ENCODE measurements around the gene ZNF701. TPM values are rescaled to one million over a fixed set of nuclear protein-coding genes. Genes with fewer than 3 reads are reported as not detected.
"Not testable (repeated sequence)": the region's sequence is repeated elsewhere in the genome, so short reads cannot be mapped to it uniquely, and the experiment has no call there.

ZNF701 gene
- total and polyA plus RNA-seq, 2 experiments from 2014 or later: 8.5 to 24.7 TPM

DNA sequence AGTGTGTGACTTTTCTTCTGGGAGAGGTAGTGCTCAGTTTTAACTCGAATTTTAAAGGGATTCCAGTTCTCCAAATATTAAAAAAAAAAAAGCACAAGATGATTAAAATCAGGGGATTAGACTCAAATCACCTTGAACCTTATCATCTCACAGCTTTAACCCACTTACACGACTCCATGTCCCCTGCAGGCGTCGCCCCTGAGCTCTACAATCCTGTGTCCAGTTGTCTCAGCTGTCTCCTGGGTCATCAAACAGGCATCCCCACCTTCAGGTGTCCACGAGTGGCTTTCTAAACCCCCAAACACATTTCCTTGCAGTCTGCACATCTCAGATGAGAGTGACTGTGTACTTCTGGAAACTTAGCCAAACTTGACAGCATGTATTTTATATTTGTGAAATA, 28.5 kb upstream of the ZNF701 start:
- no peak overlapping the region for H3K4me3 ChIP-seq
- no peaks in the 10 kb centered on the region for H3K4me1 ChIP-seq (ENCODE audit: insufficient read depth)
- Mint-ChIP-seq H3K9me3 (no peaks in the 10 kb centered on the region), H3K27ac (no peak overlapping the region; the same call in 1 of the 2 replicates), H3K4me1 (peaks cover 3% of the 10 kb centered on the region; the same call in 2 of the 3 replicates), H3K36me3 (ENCODE audit: low read depth) (peaks cover 17% of the 10 kb centered on the region), H3K27me3 (ENCODE audit: insufficient read depth, low read depth, poor library complexity) (peaks cover 7% of the 10 kb centered on the region), H3K4me3 (no peak overlapping the region)
- no peak overlapping the region for H2AFZ ChIP-seq
- peaks cover 10% of the 10 kb centered on the region for H3K27me3 ChIP-seq (ENCODE audit: insufficient read depth)
- no peaks in the 10 kb centered on the region for H3K9me2 ChIP-seq (ENCODE audit: insufficient read depth)
- no peaks in the 10 kb centered on the region for H3F3A ChIP-seq (replicated peaks; ENCODE audit: low read depth)
- no peak overlapping the region for H3K4me2 ChIP-seq
- H3K36me3 ChIP-seq (ENCODE audit: insufficient read depth): no peaks in the 10 kb centered on the region; the same call in 1 of the 2 replicates
- ATAC-seq: peak; percentile 44
- TF ChIP-seq, protein P1, sequence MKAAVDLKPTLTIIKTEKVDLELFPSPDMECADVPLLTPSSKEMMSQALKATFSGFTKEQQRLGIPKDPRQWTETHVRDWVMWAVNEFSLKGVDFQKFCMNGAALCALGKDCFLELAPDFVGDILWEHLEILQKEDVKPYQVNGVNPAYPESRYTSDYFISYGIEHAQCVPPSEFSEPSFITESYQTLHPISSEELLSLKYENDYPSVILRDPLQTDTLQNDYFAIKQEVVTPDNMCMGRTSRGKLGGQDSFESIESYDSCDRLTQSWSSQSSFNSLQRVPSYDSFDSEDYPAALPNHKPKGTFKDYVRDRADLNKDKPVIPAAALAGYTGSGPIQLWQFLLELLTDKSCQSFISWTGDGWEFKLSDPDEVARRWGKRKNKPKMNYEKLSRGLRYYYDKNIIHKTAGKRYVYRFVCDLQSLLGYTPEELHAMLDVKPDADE (IDR thresholded peaks at IDR 0.05): no peak
- TF ChIP-seq, protein P2, sequence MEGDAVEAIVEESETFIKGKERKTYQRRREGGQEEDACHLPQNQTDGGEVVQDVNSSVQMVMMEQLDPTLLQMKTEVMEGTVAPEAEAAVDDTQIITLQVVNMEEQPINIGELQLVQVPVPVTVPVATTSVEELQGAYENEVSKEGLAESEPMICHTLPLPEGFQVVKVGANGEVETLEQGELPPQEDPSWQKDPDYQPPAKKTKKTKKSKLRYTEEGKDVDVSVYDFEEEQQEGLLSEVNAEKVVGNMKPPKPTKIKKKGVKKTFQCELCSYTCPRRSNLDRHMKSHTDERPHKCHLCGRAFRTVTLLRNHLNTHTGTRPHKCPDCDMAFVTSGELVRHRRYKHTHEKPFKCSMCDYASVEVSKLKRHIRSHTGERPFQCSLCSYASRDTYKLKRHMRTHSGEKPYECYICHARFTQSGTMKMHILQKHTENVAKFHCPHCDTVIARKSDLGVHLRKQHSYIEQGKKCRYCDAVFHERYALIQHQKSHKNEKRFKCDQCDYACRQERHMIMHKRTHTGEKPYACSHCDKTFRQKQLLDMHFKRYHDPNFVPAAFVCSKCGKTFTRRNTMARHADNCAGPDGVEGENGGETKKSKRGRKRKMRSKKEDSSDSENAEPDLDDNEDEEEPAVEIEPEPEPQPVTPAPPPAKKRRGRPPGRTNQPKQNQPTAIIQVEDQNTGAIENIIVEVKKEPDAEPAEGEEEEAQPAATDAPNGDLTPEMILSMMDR (conservative IDR thresholded peaks at IDR 0.05; ENCODE audit: low read depth in 2 of 2): peak; percentile 31 to 57
- TF ChIP-seq POLR2AphosphoS5 (IDR thresholded peaks at IDR 0.05; ENCODE audit: low read depth): no peak
- peak; percentile 28 for DNase-seq (ENCODE audit: low spot score)
- H4K20me1 ChIP-seq (replicated peaks; ENCODE audit: insufficient read depth): no peaks in the 10 kb centered on the region; the same call in 1 of the 2 replicates
- H3K27ac ChIP-seq (ENCODE audit: low read depth): no peak overlapping the region; the same call in 1 of the 2 replicates
- H3K79me2 ChIP-seq (replicated peaks; ENCODE audit: insufficient read depth): peaks cover 23% of the 10 kb centered on the region

DNA sequence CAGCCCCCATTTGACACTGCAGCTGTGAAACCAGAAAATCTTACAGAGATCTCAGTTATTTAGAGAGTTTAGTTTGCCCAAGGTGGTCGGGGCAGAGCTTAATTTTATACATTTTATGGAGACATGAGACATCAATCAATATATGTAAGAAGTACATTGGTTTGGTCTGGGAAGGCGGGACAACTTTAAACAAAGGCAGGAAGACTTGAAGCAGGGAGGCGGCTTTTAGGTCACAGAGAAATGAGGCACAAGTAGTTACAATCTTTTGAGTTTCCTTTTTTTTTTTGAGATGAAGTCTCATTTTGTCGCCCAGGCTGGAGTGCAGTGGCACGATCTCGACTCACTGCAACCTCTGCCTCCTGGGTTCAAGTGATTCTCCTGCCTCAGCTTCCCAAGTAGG, 27.5 kb upstream of the ZNF701 start:
- H3K4me1 ChIP-seq (ENCODE audit: insufficient read depth); ATAC-seq; H3K27me3 ChIP-seq (ENCODE audit: insufficient read depth); H3K4me2 ChIP-seq; H3K9me2 ChIP-seq (ENCODE audit: insufficient read depth); H3K4me3 ChIP-seq; H4K20me1 ChIP-seq (replicated peaks; ENCODE audit: insufficient read depth); H3K36me3 ChIP-seq (ENCODE audit: insufficient read depth); H3K27ac Mint-ChIP-seq; H3K27ac ChIP-seq (ENCODE audit: low read depth); H3K9me3 Mint-ChIP-seq; H3K4me1 Mint-ChIP-seq; H2AFZ ChIP-seq; H3F3A ChIP-seq (replicated peaks; ENCODE audit: low read depth); H3K27me3 Mint-ChIP-seq (ENCODE audit: insufficient read depth, low read depth, poor library complexity); DNase-seq (ENCODE audit: low spot score); H3K4me3 Mint-ChIP-seq: not testable (repeated sequence)
- H3K36me3 Mint-ChIP-seq (ENCODE audit: low read depth): peaks cover 22% of the 10 kb centered on the region
- H3K79me2 ChIP-seq (replicated peaks; ENCODE audit: insufficient read depth): peaks cover 16% of the 10 kb centered on the region

DNA sequence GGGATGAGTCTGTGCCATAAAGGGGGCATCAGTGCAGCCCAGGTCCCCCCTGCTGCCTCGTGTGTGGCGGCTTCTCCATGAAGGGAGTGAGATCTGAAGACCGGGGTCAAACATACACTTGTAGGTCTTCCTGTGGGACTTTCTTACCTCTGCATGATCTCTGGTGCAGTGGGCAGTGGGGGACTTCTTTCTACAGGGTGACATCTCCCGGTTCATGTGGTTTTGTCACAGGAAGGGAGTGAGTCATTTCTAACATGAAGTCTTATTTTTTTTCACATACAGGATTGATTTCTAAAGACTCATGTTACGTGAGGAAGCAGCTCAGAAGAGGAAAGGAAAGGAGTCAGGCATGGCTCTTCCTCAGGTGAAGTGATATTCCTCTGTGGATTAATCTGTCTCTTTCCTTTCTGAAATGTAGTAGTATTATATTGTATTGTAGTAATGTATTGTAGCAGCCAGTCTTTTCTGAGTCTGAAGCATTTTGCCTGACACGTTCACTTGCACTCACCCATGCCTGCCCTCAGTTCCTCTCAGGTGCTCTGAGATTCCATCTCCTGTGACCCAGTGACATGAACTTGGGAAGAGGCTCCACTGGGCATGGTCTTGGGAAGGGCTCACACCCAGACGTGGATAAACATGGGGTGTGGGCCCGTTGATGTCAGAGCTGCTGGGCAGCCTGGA, 27.0 kb upstream of the ZNF701 start:
- Mint-ChIP-seq H3K4me3 (no peak overlapping the region), H3K36me3 (ENCODE audit: low read depth) (peaks cover 27% of the 10 kb centered on the region), H3K27me3 (ENCODE audit: insufficient read depth, low read depth, poor library complexity) (peaks cover 2% of the 10 kb centered on the region), H3K9me3 (no peaks in the 10 kb centered on the region), H3K27ac (no peak overlapping the region), H3K4me1 (no peaks in the 10 kb centered on the region)
- no peak for ATAC-seq
- no peak overlapping the region for H3K4me2 ChIP-seq
- peaks cover 16% of the 10 kb centered on the region for H3K79me2 ChIP-seq (replicated peaks; ENCODE audit: insufficient read depth)
- no peak overlapping the region for H3K4me3 ChIP-seq
- H3K4me1 ChIP-seq (ENCODE audit: insufficient read depth): no peaks in the 10 kb centered on the region
- no peak overlapping the region for H2AFZ ChIP-seq
- H4K20me1 ChIP-seq (replicated peaks; ENCODE audit: insufficient read depth): no peaks in the 10 kb centered on the region; the same call in 1 of the 2 replicates
- TF ChIP-seq, protein P3, sequence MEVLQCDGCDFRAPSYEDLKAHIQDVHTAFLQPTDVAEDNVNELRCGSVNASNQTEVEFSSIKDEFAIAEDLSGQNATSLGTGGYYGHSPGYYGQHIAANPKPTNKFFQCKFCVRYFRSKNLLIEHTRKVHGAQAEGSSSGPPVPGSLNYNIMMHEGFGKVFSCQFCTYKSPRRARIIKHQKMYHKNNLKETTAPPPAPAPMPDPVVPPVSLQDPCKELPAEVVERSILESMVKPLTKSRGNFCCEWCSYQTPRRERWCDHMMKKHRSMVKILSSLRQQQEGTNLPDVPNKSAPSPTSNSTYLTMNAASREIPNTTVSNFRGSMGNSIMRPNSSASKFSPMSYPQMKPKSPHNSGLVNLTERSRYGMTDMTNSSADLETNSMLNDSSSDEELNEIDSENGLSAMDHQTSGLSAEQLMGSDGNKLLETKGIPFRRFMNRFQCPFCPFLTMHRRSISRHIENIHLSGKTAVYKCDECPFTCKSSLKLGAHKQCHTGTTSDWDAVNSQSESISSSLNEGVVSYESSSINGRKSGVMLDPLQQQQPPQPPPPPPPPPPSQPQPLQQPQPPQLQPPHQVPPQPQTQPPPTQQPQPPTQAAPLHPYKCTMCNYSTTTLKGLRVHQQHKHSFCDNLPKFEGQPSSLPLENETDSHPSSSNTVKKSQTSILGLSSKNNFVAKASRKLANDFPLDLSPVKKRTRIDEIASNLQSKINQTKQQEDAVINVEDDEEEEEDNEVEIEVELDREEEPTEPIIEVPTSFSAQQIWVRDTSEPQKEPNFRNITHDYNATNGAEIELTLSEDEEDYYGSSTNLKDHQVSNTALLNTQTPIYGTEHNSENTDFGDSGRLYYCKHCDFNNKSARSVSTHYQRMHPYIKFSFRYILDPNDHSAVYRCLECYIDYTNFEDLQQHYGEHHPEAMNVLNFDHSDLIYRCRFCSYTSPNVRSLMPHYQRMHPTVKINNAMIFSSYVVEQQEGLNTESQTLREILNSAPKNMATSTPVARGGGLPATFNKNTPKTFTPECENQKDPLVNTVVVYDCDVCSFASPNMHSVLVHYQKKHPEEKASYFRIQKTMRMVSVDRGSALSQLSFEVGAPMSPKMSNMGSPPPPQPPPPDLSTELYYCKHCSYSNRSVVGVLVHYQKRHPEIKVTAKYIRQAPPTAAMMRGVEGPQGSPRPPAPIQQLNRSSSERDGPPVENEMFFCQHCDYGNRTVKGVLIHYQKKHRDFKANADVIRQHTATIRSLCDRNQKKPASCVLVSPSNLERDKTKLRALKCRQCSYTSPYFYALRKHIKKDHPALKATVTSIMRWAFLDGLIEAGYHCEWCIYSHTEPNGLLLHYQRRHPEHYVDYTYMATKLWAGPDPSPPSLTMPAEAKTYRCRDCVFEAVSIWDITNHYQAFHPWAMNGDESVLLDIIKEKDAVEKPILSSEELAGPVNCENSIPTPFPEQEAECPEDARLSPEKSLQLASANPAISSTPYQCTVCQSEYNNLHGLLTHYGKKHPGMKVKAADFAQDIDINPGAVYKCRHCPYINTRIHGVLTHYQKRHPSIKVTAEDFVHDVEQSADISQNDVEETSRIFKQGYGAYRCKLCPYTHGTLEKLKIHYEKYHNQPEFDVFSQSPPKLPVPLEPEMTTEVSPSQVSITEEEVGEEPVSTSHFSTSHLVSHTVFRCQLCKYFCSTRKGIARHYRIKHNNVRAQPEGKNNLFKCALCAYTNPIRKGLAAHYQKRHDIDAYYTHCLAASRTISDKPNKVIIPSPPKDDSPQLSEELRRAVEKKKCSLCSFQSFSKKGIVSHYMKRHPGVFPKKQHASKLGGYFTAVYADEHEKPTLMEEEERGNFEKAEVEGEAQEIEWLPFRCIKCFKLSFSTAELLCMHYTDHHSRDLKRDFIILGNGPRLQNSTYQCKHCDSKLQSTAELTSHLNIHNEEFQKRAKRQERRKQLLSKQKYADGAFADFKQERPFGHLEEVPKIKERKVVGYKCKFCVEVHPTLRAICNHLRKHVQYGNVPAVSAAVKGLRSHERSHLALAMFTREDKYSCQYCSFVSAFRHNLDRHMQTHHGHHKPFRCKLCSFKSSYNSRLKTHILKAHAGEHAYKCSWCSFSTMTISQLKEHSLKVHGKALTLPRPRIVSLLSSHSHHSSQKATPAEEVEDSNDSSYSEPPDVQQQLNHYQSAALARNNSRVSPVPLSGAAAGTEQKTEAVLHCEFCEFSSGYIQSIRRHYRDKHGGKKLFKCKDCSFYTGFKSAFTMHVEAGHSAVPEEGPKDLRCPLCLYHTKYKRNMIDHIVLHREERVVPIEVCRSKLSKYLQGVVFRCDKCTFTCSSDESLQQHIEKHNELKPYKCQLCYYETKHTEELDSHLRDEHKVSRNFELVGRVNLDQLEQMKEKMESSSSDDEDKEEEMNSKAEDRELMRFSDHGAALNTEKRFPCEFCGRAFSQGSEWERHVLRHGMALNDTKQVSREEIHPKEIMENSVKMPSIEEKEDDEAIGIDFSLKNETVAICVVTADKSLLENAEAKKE (CRISPR knock-in tag; IDR thresholded peaks at IDR 0.05): no peak
- TF ChIP-seq JUNB (IDR thresholded peaks at IDR 0.05; ENCODE audit: unreplicated experiment) (no peak), POLR2AphosphoS5 (IDR thresholded peaks at IDR 0.05; ENCODE audit: low read depth) (no peak), ZNF114 (CRISPR knock-in tag; IDR thresholded peaks at IDR 0.05) (no peak)
- no peaks in the 10 kb centered on the region for H3K9me2 ChIP-seq (ENCODE audit: insufficient read depth)
- no peak for DNase-seq (ENCODE audit: low spot score)
- no peak overlapping the region for H3K27ac ChIP-seq (ENCODE audit: low read depth)
- no peaks in the 10 kb centered on the region for H3F3A ChIP-seq (replicated peaks; ENCODE audit: low read depth)
- no peaks in the 10 kb centered on the region for H3K27me3 ChIP-seq (ENCODE audit: insufficient read depth)
- peaks cover 5% of the 10 kb centered on the region; the same call in 1 of the 2 replicates for H3K36me3 ChIP-seq (ENCODE audit: insufficient read depth)

All from GM23338 (cell line).